AG09319 (cell line): Measurements from ENCODE around the gene TGFBRAP1.

Experiments
- DNase-seq: peaks from one replicate; pipeline ENCODE4 v3.0.0-alpha.2; 2010; ENCODE audit warnings: low read depth; ENCODE audit errors: extremely low read depth
- TF ChIP-seq, protein P1 (sequence below): IDR thresholded peaks from 2 replicates; pipeline ENCODE4 v1.5.1; 2011; ENCODE audit warnings: low read depth, mild to moderate bottlenecking, inconsistent platforms, low read length, moderate library complexity

Gene TGFBRAP1

DNA sequence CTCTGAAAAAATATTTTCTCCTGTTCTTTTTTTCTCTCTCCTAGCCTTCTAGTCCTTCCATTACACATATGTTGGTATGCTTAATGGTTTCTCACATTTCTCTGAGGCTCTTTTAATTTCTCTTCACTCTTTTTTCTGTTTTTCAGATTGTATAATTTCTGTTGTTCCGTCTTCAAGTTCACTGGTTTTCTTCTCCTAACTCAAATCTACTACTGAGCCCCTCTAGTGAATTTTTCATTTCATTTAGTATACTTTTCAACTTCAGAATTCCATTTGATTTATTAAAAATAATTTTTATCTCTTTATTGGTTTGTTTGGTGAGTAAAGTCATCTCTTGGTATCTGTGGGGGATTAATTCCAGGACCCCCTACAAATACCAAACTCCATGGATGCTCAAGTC lies 27.6 kb upstream of the TGFBRAP1 start:
- no peak for DNase-seq
- TF ChIP-seq, protein P1, sequence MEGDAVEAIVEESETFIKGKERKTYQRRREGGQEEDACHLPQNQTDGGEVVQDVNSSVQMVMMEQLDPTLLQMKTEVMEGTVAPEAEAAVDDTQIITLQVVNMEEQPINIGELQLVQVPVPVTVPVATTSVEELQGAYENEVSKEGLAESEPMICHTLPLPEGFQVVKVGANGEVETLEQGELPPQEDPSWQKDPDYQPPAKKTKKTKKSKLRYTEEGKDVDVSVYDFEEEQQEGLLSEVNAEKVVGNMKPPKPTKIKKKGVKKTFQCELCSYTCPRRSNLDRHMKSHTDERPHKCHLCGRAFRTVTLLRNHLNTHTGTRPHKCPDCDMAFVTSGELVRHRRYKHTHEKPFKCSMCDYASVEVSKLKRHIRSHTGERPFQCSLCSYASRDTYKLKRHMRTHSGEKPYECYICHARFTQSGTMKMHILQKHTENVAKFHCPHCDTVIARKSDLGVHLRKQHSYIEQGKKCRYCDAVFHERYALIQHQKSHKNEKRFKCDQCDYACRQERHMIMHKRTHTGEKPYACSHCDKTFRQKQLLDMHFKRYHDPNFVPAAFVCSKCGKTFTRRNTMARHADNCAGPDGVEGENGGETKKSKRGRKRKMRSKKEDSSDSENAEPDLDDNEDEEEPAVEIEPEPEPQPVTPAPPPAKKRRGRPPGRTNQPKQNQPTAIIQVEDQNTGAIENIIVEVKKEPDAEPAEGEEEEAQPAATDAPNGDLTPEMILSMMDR: no peak

DNA sequence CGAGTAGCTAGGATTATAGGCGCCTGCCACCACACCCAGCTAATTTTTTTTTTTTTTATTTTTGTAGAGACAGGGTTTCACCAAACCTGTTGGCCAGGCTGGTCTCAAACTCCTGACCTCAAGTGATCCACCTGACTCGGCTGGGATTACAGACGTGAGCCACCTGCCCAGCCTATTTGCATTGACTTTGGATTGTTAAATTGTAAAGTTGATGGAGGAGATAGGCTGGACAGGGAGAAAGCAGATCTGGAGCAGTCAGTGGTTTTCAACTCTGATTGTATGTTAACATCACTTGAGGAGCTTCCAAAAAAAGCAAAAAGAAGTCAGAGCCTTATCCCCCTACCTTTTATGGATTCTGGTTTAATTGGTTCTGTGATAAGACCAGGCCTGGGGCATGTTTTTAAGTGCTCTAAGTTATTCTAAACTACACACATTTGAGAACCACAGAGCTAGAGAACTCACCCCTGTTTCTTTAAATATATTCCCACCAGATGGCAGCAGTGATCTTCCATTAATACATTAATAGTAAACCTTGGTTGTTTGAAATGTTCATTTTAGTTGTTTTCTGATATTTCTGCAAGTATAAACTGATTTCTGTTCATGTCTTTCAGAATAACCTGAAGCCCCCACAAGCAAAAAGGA lies 15.3 kb upstream of the TGFBRAP1 start:
- DNase-seq: no peak
- TF ChIP-seq, protein P1: peak; percentile 31

DNA sequence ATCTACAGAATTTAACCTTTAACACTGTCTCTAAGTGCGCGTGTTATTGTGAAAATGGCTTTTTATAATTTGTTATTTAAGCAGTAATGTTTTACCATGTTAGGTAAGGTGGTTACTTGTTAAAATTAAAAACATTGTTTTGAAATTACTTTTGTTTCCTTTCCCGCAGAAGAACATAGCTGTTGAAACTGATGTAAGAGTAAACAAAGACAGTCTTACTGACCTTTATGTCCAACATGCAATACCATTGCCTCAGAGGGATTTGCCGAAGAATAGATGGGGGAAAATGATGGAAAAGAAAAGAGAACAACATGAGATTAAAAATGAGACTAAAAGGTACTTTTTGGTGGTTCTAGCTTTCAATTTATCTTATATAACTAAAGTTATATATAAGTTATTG lies 9.9 kb upstream of the TGFBRAP1 start:
- no peak for DNase-seq

DNA sequence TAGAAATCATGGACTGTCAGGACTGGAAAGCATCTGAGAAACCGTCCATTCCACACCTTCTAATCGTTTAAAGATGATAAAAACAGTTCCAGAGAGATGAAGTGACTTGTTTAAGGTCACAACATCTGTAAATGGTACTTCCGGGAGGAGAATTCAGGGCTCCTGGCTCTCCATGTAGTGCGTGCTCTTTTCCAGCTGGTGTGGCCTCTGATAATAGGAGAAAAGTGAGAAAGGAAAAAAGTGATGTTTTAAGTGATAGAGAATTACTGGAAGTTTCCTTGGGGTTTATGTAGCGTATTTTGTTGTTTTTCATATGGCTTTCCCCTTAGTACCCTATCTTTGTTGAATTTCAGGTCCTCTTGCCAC lies 8.5 kb upstream of the TGFBRAP1 start:
- TF ChIP-seq, protein P1: no peak
- no peak for DNase-seq

More for the DNA sequence above, 9.9 kb upstream of the TGFBRAP1 start:
- TF ChIP-seq, protein P1: no peak

DNA sequence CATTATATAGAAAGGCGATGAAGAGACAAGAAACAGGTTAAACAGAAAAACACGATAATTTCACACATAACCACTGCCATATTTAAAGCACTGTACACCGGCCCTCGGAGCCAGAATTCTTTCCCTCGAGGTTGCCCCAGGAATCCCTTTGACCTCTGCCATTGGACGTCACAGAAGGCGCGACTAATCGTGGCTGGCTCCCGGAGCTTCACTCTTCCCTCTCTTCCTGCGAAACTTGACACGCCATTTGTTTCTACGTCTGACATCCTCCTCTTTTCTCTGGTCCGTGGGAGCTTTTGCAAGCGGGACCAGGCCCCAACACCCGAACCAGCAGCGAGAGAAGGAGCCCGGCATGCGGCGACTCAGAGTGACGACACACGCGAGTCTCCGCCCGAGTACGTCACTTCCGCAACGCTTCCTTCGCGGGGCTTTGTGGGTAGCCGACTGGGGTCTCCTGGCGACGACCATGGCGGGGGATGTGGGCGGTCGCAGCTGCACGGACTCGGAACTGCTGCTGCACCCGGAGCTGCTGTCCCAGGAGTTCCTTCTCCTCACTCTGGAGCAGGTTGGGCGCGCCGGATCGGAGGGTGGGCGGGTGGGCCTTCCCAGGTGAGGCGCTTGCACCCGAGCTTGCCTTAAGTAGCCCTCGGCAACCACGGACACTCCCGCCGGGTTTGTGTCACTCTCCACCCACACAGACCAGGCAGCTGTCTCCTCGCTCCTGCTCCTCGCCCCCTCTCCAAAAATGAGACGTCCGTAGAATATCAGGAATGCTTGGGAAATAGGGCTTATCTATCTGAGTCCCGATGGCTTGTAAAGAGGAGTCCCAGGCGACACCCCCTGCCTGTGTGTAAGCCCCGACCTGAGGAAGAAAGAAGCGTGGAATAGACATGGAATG lies 7.8 kb upstream of the TGFBRAP1 start, which contains the start of gene C2orf49:
Gene C2orf49 (plus strand): TSS at position 419 of the 898 bp plus-strand sequence. CDS start 48 bp downstream, at position 467.
- TF ChIP-seq, protein P1: no peak
- no peak for DNase-seq

DNA sequence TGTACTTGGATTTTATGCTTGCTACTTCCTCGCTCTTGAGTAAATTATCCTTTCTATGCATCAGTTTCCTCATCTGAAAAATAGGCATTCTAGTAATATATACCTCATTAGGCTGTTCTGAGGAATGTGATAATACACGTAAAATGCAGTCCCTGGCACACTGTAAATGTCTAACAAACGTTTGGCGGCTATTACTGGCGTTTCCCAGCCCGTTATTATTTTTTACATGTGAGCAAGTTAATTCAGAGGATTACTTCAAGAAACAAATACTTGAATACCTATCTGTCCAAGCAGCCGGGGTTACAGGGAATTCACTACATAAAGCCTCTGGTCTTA lies 7.2 kb upstream of the TGFBRAP1 start:
- TF ChIP-seq, protein P1: no peak
- DNase-seq: no peak

DNA sequence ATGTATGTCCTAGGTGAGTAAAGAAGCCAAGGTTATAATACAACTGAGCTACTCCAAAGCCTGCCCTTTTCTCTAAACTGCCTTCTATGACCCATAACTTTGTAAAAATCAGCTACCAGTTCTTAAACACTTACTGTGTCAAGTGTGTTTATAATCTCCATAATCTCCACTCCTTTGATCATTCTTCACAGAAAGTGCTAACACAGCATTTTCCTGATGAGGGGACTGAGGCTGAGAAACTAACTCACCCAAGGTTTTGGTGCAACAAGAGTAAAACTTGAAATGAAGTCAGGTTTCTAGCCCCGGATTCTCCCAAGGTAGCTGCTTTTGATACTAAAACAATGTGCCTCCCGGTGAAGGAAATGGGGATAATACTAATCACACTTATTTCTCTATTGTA lies 5.9 kb upstream of the TGFBRAP1 start:
- DNase-seq: no peak

More for the DNA sequence above, 5.9 kb upstream of the TGFBRAP1 start:
- TF ChIP-seq, protein P1: no peak
